ENCODE measurements around the gene FOXQ1.
"Not testable (repeated sequence)": the region's sequence is repeated elsewhere in the genome, so short reads cannot be mapped to it uniquely, and the experiment has no call there.

Gene FOXQ1

DNA sequence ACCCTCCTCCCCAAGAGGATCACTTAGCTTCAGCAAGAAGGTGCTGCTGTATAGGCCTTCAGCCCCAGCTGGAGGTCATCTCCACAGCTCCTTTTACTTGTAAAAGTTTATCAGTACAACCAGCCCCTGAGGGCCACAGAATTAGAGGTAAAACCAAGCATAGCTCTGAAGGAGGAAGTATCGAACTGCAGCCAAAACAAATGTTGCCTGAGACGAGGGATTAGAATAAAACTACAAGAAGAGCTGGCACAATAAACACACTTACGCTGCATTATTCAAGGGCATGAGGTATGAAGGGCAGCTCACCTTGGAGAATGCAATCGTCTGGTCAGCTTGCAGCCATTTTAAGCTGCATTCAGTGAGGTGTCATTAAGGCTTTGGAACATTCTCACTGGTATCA is 21.1 kb upstream of the FOXQ1 start:
- no peak for DNase-seq (ENCODE audit: low read depth)

DNA sequence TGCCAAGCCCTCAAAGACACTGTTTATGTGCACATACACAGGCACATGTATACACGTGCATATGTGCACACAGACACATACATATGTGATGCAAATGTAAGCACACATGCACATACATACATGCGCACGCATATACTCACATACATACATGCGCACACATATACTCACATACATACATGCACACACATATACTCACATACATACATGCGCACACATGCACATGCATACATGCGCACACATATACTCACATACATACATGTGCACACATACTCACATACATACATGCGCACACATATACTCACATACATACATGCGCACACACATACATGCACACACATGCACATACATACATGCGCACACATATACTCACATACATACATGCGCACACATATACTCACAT is 20.5 kb upstream of the FOXQ1 start:
- no peak for DNase-seq (ENCODE audit: low read depth)

GRCh38 chr6:1295420-1295819 is 16.5 kb upstream of the FOXQ1 start:
- no peak for DNase-seq (ENCODE audit: low read depth)

DNA sequence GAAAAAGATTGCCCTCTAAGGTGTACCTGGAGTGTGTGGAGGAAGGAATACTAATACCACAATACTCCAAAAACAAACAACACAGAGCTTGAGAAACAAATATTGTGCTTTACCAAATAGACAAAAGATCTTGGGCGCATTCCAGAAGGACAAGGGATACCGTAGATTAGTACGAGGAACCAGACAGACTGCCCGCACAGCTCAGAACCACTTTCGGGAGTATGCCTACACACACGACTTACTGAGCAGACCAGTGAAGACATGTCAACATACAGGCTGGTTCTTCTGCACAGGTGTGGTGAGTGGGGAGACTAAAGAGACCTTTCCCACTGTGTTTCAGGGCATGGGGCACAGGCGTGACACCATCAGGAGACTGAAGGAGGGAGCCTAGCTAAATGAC is 15.8 kb upstream of the FOXQ1 start:
- no peak for DNase-seq (ENCODE audit: low read depth)

GRCh38 chr6:1296542-1296941 is 15.4 kb upstream of the FOXQ1 start:
- no peak for DNase-seq (ENCODE audit: low read depth)

- DNase-seq (ENCODE audit: low read depth) = no peak
Observed at GRCh38 chr6:1297746-1298145, 14.2 kb upstream of the FOXQ1 start.

GRCh38 chr6:1298768-1299167 is 13.1 kb upstream of the FOXQ1 start:
- DNase-seq (ENCODE audit: low read depth) = no peak

GRCh38 chr6:1306133-1306532 is 5.8 kb upstream of the FOXQ1 start:
- no peak for DNase-seq (ENCODE audit: low read depth)

GRCh38 chr6:1309366-1309765 is 2.5 kb upstream of the FOXQ1 start:
- no peak for DNase-seq (ENCODE audit: low read depth)

- DNase-seq (ENCODE audit: low read depth) = no peak
Observed at GRCh38 chr6:1310628-1311399, 1.1 kb upstream of the FOXQ1 start.

- no peak for DNase-seq (ENCODE audit: low read depth)
Observed at GRCh38 chr6:1312203-1312472, 240 bp downstream of the FOXQ1 start.

DNA sequence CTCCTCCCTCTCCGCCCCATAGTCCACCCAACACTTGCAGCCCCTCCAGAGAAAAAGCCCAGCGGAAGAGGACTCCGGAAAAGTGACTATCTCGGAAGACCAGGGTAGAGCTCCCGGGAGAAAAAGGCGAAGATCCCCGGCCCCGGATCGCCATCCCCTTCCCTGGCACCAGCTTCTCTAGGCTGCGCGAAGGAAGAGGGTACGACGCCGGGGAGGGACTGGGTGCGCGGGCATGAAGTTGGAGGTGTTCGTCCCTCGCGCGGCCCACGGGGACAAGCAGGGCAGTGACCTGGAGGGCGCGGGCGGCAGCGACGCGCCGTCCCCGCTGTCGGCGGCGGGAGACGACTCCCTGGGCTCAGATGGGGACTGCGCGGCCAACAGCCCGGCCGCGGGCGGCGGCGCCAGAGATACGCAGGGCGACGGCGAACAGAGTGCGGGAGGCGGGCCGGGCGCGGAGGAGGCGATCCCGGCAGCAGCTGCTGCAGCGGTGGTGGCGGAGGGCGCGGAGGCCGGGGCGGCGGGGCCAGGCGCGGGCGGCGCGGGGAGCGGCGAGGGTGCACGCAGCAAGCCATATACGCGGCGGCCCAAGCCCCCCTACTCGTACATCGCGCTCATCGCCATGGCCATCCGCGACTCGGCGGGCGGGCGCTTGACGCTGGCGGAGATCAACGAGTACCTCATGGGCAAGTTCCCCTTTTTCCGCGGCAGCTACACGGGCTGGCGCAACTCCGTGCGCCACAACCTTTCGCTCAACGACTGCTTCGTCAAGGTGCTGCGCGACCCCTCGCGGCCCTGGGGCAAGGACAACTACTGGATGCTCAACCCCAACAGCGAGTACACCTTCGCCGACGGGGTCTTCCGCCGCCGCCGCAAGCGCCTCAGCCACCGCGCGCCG is 822 bp downstream of the FOXQ1 start:
- DNase-seq (ENCODE audit: low read depth) = no peak

GRCh38 chr6:1313384-1313766 is 1.5 kb downstream of the FOXQ1 start:
- DNase-seq (ENCODE audit: low read depth) = no peak

DNA sequence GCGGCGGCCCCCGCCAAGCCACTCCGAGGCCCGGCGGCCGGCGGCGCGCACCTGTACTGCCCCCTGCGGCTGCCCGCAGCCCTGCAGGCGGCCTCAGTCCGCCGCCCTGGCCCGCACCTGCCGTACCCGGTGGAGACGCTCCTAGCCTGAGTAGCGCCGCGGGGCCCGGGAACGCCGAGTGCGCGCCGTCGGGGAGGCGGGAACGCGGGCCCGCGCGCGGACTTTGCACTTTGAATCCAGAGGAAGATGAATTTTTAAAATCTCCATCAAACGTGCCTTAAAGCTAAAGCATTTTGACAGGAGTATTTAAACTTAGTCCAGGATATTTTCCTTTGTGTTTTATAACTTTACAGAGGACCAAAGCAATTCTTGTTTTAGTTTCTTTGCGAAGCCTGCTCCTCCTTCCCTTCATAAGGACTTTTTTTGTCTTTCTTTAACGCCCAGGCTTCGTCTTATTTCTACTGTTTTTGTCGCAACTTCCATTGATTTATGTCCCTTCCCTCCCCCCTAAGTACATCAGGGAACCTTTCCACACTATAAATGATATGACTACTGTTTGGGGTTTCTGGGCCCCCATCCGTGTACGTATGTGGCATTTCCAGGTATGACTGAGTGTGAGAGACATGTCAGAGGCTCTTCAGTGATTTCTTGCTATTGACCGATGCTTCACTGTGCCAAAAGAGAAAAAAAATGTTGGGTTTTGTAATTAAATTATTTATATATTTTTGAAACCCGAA is 2.0 kb downstream of the FOXQ1 start:
- DNase-seq (ENCODE audit: low read depth) = peak; percentile 42

DNA sequence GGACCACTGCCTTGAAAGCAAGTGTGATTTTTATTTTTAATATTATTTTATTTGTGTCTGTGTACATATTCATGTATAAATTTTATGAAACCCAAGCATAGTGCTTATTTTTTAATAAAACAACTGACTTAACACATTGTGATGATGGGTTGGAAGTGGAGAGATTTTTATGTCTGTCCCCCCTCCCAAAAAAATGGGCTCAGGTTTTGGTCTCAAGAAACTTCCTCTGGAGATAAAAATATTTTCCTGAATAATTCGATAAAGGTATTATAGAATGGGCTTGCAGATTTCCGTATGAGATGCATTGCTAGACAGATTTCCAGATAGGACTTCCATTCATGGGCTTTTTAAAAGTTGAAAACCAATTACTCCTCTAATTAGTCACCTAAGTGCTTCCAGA is 2.7 kb downstream of the FOXQ1 start:
- no peak for DNase-seq (ENCODE audit: low read depth)

DNA sequence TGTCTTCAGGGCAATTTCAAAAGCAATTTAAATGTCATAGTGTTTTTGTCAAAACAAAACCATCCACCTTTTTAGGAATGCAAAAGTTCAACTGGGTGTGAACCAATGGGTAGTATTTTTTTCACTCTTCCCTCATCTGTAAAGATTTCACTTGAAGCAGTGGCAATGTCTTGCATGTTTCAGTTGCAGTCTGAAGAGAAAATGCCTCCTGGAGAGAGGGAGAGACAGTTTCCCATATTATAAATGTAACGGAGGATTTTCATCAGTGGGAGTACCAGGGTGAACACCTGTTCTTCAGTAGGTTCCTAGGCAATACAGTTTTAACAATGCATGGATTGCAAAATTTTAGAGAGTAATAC is 3.3 kb downstream of the FOXQ1 start:
- no peak for DNase-seq (ENCODE audit: low read depth)

GRCh38 chr6:1315560-1316386 is 3.9 kb downstream of the FOXQ1 start:
- no peak for DNase-seq (ENCODE audit: low read depth)

DNA sequence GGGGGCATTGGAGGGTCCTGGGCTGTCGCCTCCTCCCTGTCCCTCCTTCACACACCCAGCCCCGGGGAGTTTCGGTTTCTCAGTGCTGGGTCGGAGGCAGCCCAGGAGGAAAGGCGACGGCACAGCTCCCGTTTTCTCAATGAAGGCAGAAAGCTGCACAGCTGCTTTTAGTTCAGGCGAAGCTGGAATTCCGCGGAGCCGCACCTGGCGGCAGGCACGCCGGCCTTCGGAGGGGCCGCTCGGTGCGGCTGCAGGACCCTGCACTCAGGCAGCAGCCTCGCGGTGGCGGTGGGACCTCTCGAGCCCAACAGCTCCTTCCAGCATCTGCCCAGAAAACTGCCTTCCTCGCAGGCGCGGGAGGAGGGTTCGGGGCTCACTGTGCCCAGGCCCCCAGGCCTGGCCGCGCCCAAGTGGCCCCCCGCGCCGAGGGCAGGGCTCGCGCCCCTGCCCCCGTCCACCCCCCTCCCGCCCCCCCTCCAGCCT is 4.6 kb downstream of the FOXQ1 start:
- DNase-seq (ENCODE audit: low read depth) = no peak

DNA sequence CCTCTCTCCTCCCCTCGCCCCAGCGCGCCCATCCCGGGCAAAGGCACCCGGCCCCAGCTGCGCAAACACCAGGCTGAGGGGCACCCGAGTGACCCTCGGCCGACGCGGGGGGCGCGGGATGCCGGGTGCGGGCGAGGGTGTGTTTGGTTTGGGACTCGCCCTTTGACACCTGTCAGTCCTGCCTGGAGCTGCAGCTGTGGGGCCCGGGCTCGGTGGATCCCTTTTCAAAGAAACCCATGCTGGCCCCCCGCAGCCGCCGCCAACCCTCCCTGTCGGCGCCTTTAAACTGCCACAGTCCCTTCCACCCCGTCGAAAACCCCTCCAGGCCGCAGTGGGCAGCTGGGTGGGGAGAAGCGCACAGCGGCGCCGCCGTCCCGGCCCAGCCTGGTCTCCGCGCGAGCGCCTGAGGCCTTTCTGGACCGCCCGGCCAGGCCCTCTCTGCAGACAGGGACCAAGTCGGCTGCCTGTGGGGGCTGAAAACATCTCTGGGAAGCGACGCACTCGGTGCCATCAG is 5.5 kb downstream of the FOXQ1 start:
- DNase-seq (ENCODE audit: low read depth) = no peak

DNA sequence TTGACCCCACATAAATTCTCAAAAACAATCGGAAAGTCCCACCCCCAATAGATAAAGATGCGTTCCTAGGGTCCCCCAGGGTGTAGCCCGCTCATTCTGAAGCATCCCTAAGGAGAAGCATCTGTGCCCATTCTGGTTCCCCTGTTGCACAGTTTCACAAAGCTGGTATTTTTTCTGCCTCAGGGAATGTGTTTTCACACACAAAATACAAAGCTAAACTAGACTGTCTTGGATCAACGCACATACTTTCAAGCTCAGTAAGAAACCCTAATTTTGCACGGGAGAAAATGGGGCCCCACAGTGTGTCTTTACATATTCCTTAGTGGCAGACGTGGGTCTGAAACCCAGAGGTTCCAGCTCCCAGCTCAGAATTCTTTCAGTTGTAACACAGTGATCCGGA is 6.1 kb downstream of the FOXQ1 start:
- DNase-seq (ENCODE audit: low read depth) = no peak

DNA sequence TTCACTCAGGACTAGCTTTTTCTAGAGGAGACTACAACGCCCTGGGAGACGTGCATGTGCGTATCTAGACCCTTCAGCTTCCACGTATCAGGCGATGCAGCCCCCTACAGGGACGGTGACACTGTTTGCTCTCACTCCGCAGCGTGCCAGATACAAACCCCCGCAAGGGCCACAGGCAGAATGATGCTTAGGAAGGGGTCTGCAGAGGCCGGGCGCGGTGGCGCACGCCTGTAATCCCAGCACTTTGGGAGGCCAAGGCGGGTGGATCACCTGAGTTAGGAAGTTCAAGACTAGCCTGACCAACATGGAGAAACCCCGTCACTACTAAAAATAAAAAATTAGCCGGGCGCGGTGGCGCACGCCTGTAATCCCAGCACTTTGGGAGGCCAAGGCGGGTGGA is 6.7 kb downstream of the FOXQ1 start:
- DNase-seq (ENCODE audit: low read depth) = not testable (repeated sequence)

- no peak for DNase-seq (ENCODE audit: low read depth)
Observed at GRCh38 chr6:1321738-1322137, 9.8 kb downstream of the FOXQ1 start.
